NOMO-1 treated with DMSO at 0.1 percent for 48 hours (cell line): ENCODE results near the gene SCCPDH.
A peak's percentile ranks its signal among the peaks of the same experiment; 100 is the strongest.
"Not testable (repeated sequence)": the region's sequence is repeated elsewhere in the genome, so short reads cannot be mapped to it uniquely, and the experiment has no call there.

Source experiments
- DNase-seq: peaks from one replicate; lab custom pipeline; 2025; ENCODE audit not compliant: unreplicated experiment; lab: John Stamatoyannopoulos, UW

SCCPDH gene

GRCh38 chr1:246703581-246703980 is 20.6 kb upstream of the SCCPDH start:
- DNase-seq, result no peak

- DNase-seq, result peak; percentile 44
Measured at GRCh38 chr1:246705368-246705767, 18.8 kb upstream of the SCCPDH start.

GRCh38 chr1:246708166-246708565 is 16.0 kb upstream of the SCCPDH start:
- DNase-seq, result no peak

GRCh38 chr1:246709196-246709595 is 15.0 kb upstream of the SCCPDH start:
- no peak for DNase-seq

- peak; percentile 65 for DNase-seq
Measured at GRCh38 chr1:246709835-246710234, 14.4 kb upstream of the SCCPDH start.

- no peak for DNase-seq
Measured at GRCh38 chr1:246711548-246712003, 12.6 kb upstream of the SCCPDH start.

GRCh38 chr1:246712428-246712827 is 11.8 kb upstream of the SCCPDH start:
- DNase-seq, result not testable (repeated sequence)

GRCh38 chr1:246719361-246719760 is 4.8 kb upstream of the SCCPDH start:
- DNase-seq, result not testable (repeated sequence)

- not testable (repeated sequence) for DNase-seq
Measured at GRCh38 chr1:246720814-246721213, 3.4 kb upstream of the SCCPDH start.

- DNase-seq, result no peak
Measured at GRCh38 chr1:246722720-246723119, 1.5 kb upstream of the SCCPDH start.

- DNase-seq, result peak; percentile 16
Measured at GRCh38 chr1:246724731-246725095, 504 bp downstream of the SCCPDH start.

- no peak for DNase-seq
Measured at GRCh38 chr1:246725191-246725590, 982 bp downstream of the SCCPDH start.

GRCh38 chr1:246726255-246726679 is 2.1 kb downstream of the SCCPDH start:
- DNase-seq, result peak; percentile 46

- DNase-seq, result no peak
Measured at GRCh38 chr1:246726881-246727280, 2.7 kb downstream of the SCCPDH start.

GRCh38 chr1:246727594-246727993 is 3.4 kb downstream of the SCCPDH start:
- no peak for DNase-seq

- DNase-seq, result no peak
Measured at GRCh38 chr1:246728311-246728710, 4.1 kb downstream of the SCCPDH start.

GRCh38 chr1:246729040-246729439 is 4.8 kb downstream of the SCCPDH start:
- DNase-seq, result not testable (repeated sequence)

GRCh38 chr1:246730839-246731238 is 6.6 kb downstream of the SCCPDH start:
- peak; percentile 27 for DNase-seq

- DNase-seq, result not testable (repeated sequence)
Measured at GRCh38 chr1:246731873-246732272, 7.7 kb downstream of the SCCPDH start.

GRCh38 chr1:246733704-246734103 is 9.5 kb downstream of the SCCPDH start:
- DNase-seq, result no peak

GRCh38 chr1:246734866-246735265 is 10.7 kb downstream of the SCCPDH start:
- no peak for DNase-seq

GRCh38 chr1:246735735-246736134 is 11.5 kb downstream of the SCCPDH start:
- DNase-seq, result no peak

- no peak for DNase-seq
Measured at GRCh38 chr1:246742396-246742795, 18.2 kb downstream of the SCCPDH start.

GRCh38 chr1:246746155-246746554 is 21.9 kb downstream of the SCCPDH start:
- not testable (repeated sequence) for DNase-seq
